Activated CD4-positive, alpha-beta T cell treated with anti-CD3 and anti-CD28 coated beads, Interleukin-2, amount 10 ng/mL, durations not matched to agents 24 days and 14 days (primary cell): ENCODE results near the gene ZSWIM5. TPM values are rescaled to one million over a fixed set of nuclear protein-coding genes. Genes with fewer than 3 reads are reported as not detected.
"Not testable (repeated sequence)": the region's sequence is repeated elsewhere in the genome, so short reads cannot be mapped to it uniquely, and the experiment has no call there.

Source experiments
- DNase-seq: peaks from one replicate; pipeline ENCODE4 v3.0.0; 2022
- H3K27ac Mint-ChIP-seq: one replicate; pipeline ENCODE4 v1.8.0; 2022; ENCODE audit warnings: mild to moderate bottlenecking, mixed read lengths
- H3K27me3 Mint-ChIP-seq: one replicate; pipeline ENCODE4 v1.8.0; 2022; ENCODE audit warnings: mixed read lengths
- H3K36me3 Mint-ChIP-seq: one replicate; pipeline ENCODE4 v1.8.0; 2022; ENCODE audit warnings: low read depth, mild to moderate bottlenecking, mixed read lengths
- H3K4me1 Mint-ChIP-seq: one replicate; pipeline ENCODE4 v1.8.0; 2021; ENCODE audit warnings: mixed read lengths
- H3K4me3 Mint-ChIP-seq: one replicate; pipeline ENCODE4 v1.8.0; 2022; ENCODE audit warnings: mild to moderate bottlenecking, moderate library complexity, mixed read lengths
- H3K9me3 Mint-ChIP-seq: one replicate; pipeline ENCODE4 v1.8.0; 2021; ENCODE audit warnings: mixed read lengths
- intact Hi-C: fragments of 100-400 bp; cut with micrococcal nuclease; formaldehyde crosslinking; loops from one replicate; pipeline ENCODE4 v1.15.1; 2023
- total RNA-seq: library from RNA; stranded (reverse); gene quantifications from 2 replicates; pipeline ENCODE4 v1.2.3, GENCODE V29; 2022

ZSWIM5 gene
- total RNA-seq, 1 donor from 2014 or later: 0.14 TPM

DNA sequence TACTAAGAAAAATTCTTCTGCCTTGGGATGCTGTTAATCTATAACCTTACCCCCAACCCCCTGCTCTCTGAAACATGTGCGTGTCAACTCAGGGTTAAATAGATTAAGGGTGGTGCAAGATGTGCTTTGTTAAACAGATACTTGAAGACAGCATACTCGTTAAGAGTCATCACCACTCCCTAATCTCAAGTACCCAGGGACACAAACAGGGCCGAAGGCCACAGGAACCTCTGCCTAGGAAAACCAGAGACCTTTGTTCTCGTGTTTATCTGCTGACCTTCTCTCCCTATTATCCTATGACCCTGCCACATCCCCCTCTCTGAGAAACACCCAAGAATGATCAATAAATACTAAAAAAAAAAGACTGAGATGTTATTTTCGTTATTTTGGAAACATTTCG lies 99.5 kb downstream of the ZSWIM5 start:
- DNase-seq, H3K36me3 Mint-ChIP-seq, intact Hi-C loops, H3K4me3 Mint-ChIP-seq, H3K27ac Mint-ChIP-seq, H3K27me3 Mint-ChIP-seq, H3K9me3 Mint-ChIP-seq, H3K4me1 Mint-ChIP-seq: not testable (repeated sequence)

DNA sequence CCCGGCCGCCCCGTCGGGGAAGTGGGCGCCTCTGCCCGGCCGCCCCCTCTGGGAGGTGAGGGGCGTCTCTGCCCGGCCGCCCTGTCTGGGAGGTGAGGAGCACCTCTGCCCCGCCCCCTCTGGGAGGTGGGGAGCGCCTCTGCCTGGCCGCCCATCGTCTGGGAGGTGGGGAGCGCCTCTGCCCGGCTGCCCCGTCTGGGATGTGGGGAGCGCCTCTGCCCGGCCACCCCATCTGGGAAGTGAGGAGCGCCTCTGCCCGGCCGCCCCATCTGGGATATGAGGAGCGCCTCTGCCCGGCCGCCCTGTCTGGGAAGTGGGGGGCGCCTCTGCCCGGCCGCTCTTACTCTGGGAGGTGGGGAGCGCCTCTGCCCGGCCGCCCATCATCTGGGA lies 100.3 kb downstream of the ZSWIM5 start:
- not testable (repeated sequence) for H3K27me3 Mint-ChIP-seq

GRCh38 chr1:45105486-45106155 lies 100.8 kb downstream of the ZSWIM5 start:
- H3K4me1 Mint-ChIP-seq, DNase-seq, H3K27ac Mint-ChIP-seq, H3K27me3 Mint-ChIP-seq, H3K9me3 Mint-ChIP-seq, H3K4me3 Mint-ChIP-seq, H3K36me3 Mint-ChIP-seq, intact Hi-C loops: not testable (repeated sequence)

More for the DNA sequence above, 100.3 kb downstream of the ZSWIM5 start:
- H3K36me3 Mint-ChIP-seq, H3K27ac Mint-ChIP-seq, H3K4me1 Mint-ChIP-seq, intact Hi-C loops, H3K4me3 Mint-ChIP-seq, DNase-seq, H3K9me3 Mint-ChIP-seq: not testable (repeated sequence)

DNA sequence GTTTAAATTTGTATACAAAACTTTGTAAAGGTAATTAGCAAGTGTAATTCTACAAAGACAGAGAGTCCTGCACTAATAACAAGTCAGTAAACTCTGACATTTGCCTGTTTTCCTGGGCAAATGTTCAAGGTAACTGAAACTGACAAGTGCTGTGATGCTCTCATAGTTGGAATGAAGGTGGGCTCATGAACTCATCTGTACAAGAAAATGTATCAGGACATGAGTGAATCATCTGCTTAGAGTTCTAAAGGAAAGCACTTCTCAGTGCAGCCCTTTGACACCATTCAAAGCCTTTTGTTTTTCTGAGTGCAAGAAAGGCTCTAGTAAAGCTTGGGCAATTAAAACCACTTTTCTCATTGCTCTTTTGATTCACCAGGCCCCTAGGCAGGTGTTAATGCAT lies 102.9 kb downstream of the ZSWIM5 start:
- Mint-ChIP-seq H3K36me3 (no peaks in the 10 kb centered on the region), H3K4me1 (no peaks in the 10 kb centered on the region), H3K27ac (no peak overlapping the region), H3K27me3 (no peaks in the 10 kb centered on the region), H3K4me3 (no peak overlapping the region), H3K9me3 (peaks cover 5% of the 10 kb centered on the region)
- DNase-seq: no peak
- intact Hi-C loops: no loop called here

DNA sequence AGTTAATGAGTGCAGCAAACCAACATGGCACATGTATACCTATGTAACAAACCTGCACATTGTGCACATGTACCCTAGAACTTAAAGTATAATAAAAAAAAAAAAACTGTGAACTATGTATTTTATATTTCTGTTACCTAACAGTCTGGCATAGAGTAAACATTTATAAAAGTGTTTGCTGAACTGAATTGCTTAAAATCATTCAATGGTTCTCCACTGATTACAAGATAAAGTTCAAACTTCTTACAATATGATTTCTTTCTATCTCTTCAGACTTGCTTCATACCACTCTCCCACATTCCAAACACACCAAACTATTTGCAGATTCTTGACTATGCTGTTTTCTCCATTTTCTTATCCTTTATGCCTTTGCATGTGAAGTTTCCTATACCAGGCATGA lies 104.5 kb downstream of the ZSWIM5 start:
- Mint-ChIP-seq H3K4me1 (no peaks in the 10 kb centered on the region), H3K27me3 (peaks cover 3% of the 10 kb centered on the region), H3K4me3 (no peak overlapping the region), H3K27ac (no peak overlapping the region), H3K36me3 (no peaks in the 10 kb centered on the region), H3K9me3 (no peaks in the 10 kb centered on the region)
- intact Hi-C loops: no loop called here
- DNase-seq: no peak

DNA sequence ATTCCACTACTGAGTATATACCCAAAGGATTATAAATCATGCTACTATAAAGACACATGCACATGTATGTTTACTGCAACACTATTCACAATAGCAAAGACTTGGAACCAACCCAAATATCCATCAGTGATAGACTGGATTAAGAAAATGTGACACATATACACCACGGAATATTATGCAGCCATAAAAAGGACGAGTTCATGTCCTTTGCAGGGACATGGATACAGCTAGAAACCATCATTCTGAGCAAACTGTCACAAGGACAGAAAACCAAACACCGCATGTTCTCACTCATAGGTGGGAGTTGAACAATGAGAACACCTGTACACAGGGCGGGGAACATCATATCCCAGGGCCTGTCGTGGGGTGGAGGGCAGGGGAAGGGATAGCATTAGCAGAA lies 104.9 kb downstream of the ZSWIM5 start:
- H3K27ac Mint-ChIP-seq, intact Hi-C loops, H3K36me3 Mint-ChIP-seq, H3K9me3 Mint-ChIP-seq, DNase-seq, H3K4me3 Mint-ChIP-seq, H3K27me3 Mint-ChIP-seq, H3K4me1 Mint-ChIP-seq: not testable (repeated sequence)

GRCh38 chr1:45097944-45098343 lies 108.5 kb downstream of the ZSWIM5 start:
- no peak overlapping the region for H3K27ac Mint-ChIP-seq
- H3K27me3 Mint-ChIP-seq: peaks cover 3% of the 10 kb centered on the region
- no peaks in the 10 kb centered on the region for H3K4me1 Mint-ChIP-seq
- no peaks in the 10 kb centered on the region for H3K36me3 Mint-ChIP-seq
- no peak overlapping the region for H3K4me3 Mint-ChIP-seq
- no peak for DNase-seq
- H3K9me3 Mint-ChIP-seq: no peaks in the 10 kb centered on the region
- intact Hi-C loops: no loop called here

DNA sequence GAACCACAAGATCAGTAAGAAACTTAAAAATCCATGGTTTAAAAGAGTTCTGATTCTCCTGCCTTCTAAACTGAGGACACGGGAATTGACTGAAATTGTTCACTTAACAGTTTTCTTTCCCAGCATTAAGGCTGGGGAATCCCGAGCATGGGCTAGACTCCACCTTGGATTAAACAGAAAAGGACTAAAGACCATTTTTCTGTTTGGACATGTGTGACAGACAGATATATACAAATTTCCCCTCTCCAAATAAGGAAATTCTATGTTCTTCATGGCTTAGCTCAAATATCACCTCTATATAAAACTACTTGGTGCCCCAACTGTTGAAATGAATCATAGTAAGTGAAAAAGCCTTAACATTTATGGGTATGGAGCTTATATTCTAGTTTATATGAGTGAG lies 109.3 kb downstream of the ZSWIM5 start:
- H3K9me3 Mint-ChIP-seq: no peaks in the 10 kb centered on the region
- intact Hi-C loops: no loop called here

GRCh38 chr1:45095450-45095849 lies 111.0 kb downstream of the ZSWIM5 start:
- H3K4me1 Mint-ChIP-seq: no peaks in the 10 kb centered on the region
- no peaks in the 10 kb centered on the region for H3K36me3 Mint-ChIP-seq
- no peaks in the 10 kb centered on the region for H3K9me3 Mint-ChIP-seq
- no peak overlapping the region for H3K27ac Mint-ChIP-seq
- H3K4me3 Mint-ChIP-seq: no peak overlapping the region
- peaks cover 3% of the 10 kb centered on the region for H3K27me3 Mint-ChIP-seq
- no peak for DNase-seq
- intact Hi-C loops: no loop called here

More for the DNA sequence above, 109.3 kb downstream of the ZSWIM5 start:
- Mint-ChIP-seq H3K27ac (no peak overlapping the region), H3K4me3 (no peak overlapping the region), H3K4me1 (no peaks in the 10 kb centered on the region), H3K36me3 (no peaks in the 10 kb centered on the region), H3K27me3 (peaks cover 3% of the 10 kb centered on the region)
- DNase-seq: no peak

GRCh38 chr1:45094371-45094770 lies 112.0 kb downstream of the ZSWIM5 start:
- DNase-seq, intact Hi-C loops, H3K27ac Mint-ChIP-seq, H3K27me3 Mint-ChIP-seq, H3K36me3 Mint-ChIP-seq, H3K4me1 Mint-ChIP-seq, H3K9me3 Mint-ChIP-seq, H3K4me3 Mint-ChIP-seq: not testable (repeated sequence)

GRCh38 chr1:45093334-45093733 lies 113.1 kb downstream of the ZSWIM5 start:
- Mint-ChIP-seq H3K27me3 (peaks cover under 1% of the 10 kb centered on the region), H3K4me3 (no peak overlapping the region), H3K9me3 (no peaks in the 10 kb centered on the region), H3K4me1 (no peaks in the 10 kb centered on the region), H3K36me3 (no peaks in the 10 kb centered on the region), H3K27ac (no peak overlapping the region)
- intact Hi-C loops: no loop called here
- DNase-seq: no peak

GRCh38 chr1:45089711-45090110 lies 116.7 kb downstream of the ZSWIM5 start:
- intact Hi-C loops: no loop called here
- no peaks in the 10 kb centered on the region for H3K27me3 Mint-ChIP-seq
- no peaks in the 10 kb centered on the region for H3K9me3 Mint-ChIP-seq
- H3K4me1 Mint-ChIP-seq: no peaks in the 10 kb centered on the region
- H3K36me3 Mint-ChIP-seq: no peaks in the 10 kb centered on the region
- no peak overlapping the region for H3K4me3 Mint-ChIP-seq
- no peak for DNase-seq
- H3K27ac Mint-ChIP-seq: no peak overlapping the region

- Mint-ChIP-seq H3K27me3 (no peaks in the 10 kb centered on the region), H3K27ac (no peak overlapping the region)
- DNase-seq: no peak
These were observed 121.8 kb downstream of the ZSWIM5 start for GRCh38 chr1:45084562-45084961.

GRCh38 chr1:45079533-45079932 lies 126.9 kb downstream of the ZSWIM5 start:
- H3K4me3 Mint-ChIP-seq: no peak overlapping the region
- peaks cover 17% of the 10 kb centered on the region for H3K9me3 Mint-ChIP-seq
- H3K36me3 Mint-ChIP-seq: no peaks in the 10 kb centered on the region
- peaks cover 19% of the 10 kb centered on the region for H3K27me3 Mint-ChIP-seq
- no peak overlapping the region for H3K27ac Mint-ChIP-seq
- intact Hi-C loops: no loop called here
- H3K4me1 Mint-ChIP-seq: no peaks in the 10 kb centered on the region
- no peak for DNase-seq

More at GRCh38 chr1:45084562-45084961, 121.8 kb downstream of the ZSWIM5 start:
- no peaks in the 10 kb centered on the region for H3K4me1 Mint-ChIP-seq
- H3K36me3 Mint-ChIP-seq: no peaks in the 10 kb centered on the region
- H3K9me3 Mint-ChIP-seq: peaks cover 4% of the 10 kb centered on the region
- intact Hi-C loops: no loop called here
- no peak overlapping the region for H3K4me3 Mint-ChIP-seq

GRCh38 chr1:45076959-45077358 lies 129.4 kb downstream of the ZSWIM5 start:
- Mint-ChIP-seq H3K9me3 (peaks cover 25% of the 10 kb centered on the region), H3K27me3 (peaks cover 33% of the 10 kb centered on the region)
- H3K4me3 Mint-ChIP-seq, intact Hi-C loops, DNase-seq, H3K4me1 Mint-ChIP-seq, H3K27ac Mint-ChIP-seq, H3K36me3 Mint-ChIP-seq: not testable (repeated sequence)
